ENCODE data around the gene WAPL. TPM values are rescaled to one million over a fixed set of nuclear protein-coding genes. Genes with fewer than 3 reads are reported as not detected.

Gene WAPL
- total RNA-seq, 2 donors from 2014 or later: 32.8 to 33.6 TPM

- no peak for DNase-seq
- intact Hi-C loops (cut with DNase I, micrococcal nuclease): no loop called here
- no peak for ATAC-seq
Observed at GRCh38 chr10:86483664-86484063, 37.9 kb downstream of the WAPL start.

- ATAC-seq: no peak
- intact Hi-C loops (cut with DNase I, micrococcal nuclease): no loop called here
- DNase-seq: no peak
Observed at GRCh38 chr10:86481761-86482160, 39.8 kb downstream of the WAPL start.

- DNase-seq (no peak), ATAC-seq (no peak)
- intact Hi-C loops (cut with DNase I, micrococcal nuclease): no loop called here
Observed at GRCh38 chr10:86480571-86480970, 41.0 kb downstream of the WAPL start.

- ATAC-seq (no peak), DNase-seq (no peak)
- intact Hi-C loops (cut with DNase I, micrococcal nuclease): no loop called here
Observed at GRCh38 chr10:86472061-86472460, 49.5 kb downstream of the WAPL start.

GRCh38 chr10:86461963-86462804 lies 59.4 kb downstream of the WAPL start:
- ATAC-seq: no peak
- no peak for DNase-seq
- intact Hi-C loops (cut with DNase I, micrococcal nuclease): no loop called here

- DNase-seq (no peak), ATAC-seq (no peak)
- intact Hi-C loops (cut with DNase I, micrococcal nuclease): no loop called here
Observed at GRCh38 chr10:86451604-86451960, 70.0 kb downstream of the WAPL start.

GRCh38 chr10:86450806-86451603 lies 70.6 kb downstream of the WAPL start:
- intact Hi-C loops (cut with DNase I, micrococcal nuclease): no loop called here
- ATAC-seq (peak; percentile 50), DNase-seq (no peak)

GRCh38 chr10:86449926-86450558 lies 71.5 kb downstream of the WAPL start:
- DNase-seq (no peak), ATAC-seq (no peak)
- intact Hi-C loops (cut with DNase I, micrococcal nuclease): no loop called here

GRCh38 chr10:86447432-86447831 lies 74.2 kb downstream of the WAPL start:
- ATAC-seq (no peak), DNase-seq (no peak)
- intact Hi-C loops (cut with DNase I, micrococcal nuclease): no loop called here

GRCh38 chr10:86446987-86447386 lies 74.6 kb downstream of the WAPL start:
- intact Hi-C loops (cut with DNase I, micrococcal nuclease): no loop called here
- ATAC-seq (no peak), DNase-seq (no peak)

- ATAC-seq (no peak), DNase-seq (no peak)
- intact Hi-C loops (cut with DNase I, micrococcal nuclease): no loop called here
Observed at GRCh38 chr10:86446440-86446839, 75.2 kb downstream of the WAPL start.

- DNase-seq (no peak), ATAC-seq (no peak)
- intact Hi-C loops (cut with DNase I, micrococcal nuclease): no loop called here
Observed at GRCh38 chr10:86443936-86444335, 77.7 kb downstream of the WAPL start.

GRCh38 chr10:86443069-86443468 lies 78.5 kb downstream of the WAPL start:
- no peak for DNase-seq
- intact Hi-C loops (cut with DNase I, micrococcal nuclease): no loop called here
- no peak for ATAC-seq

- intact Hi-C loops (cut with DNase I, micrococcal nuclease): no loop called here
- ATAC-seq: peak; percentile 31
- DNase-seq: no peak
Observed at GRCh38 chr10:86440874-86441843, 80.4 kb downstream of the WAPL start.

- ATAC-seq: peak; percentile 12
- intact Hi-C loops (cut with DNase I, micrococcal nuclease): no loop called here
- peak; percentile 41 to 62 for DNase-seq
Observed at GRCh38 chr10:86439544-86439943, 82.0 kb downstream of the WAPL start.

GRCh38 chr10:86438091-86438749 lies 83.4 kb downstream of the WAPL start:
- intact Hi-C loops (cut with DNase I, micrococcal nuclease): no loop called here
- DNase-seq (no peak), ATAC-seq (peak; percentile 25)

GRCh38 chr10:86437447-86437846 lies 84.1 kb downstream of the WAPL start:
- peak; percentile 60 for ATAC-seq
- intact Hi-C loops (cut with DNase I, micrococcal nuclease): no loop called here
- no peak for DNase-seq

GRCh38 chr10:86436963-86437362 lies 84.6 kb downstream of the WAPL start:
- intact Hi-C loops (cut with DNase I, micrococcal nuclease): no loop called here
- DNase-seq: no peak
- peak; percentile 40 for ATAC-seq
